Hematopoietic multipotent progenitor cell (in vitro differentiated cells): ENCODE data around the gene PRKCZ. TPM values are rescaled to one million over a fixed set of nuclear protein-coding genes. Genes with fewer than 3 reads are reported as not detected.
"Not testable (repeated sequence)": the region's sequence is repeated elsewhere in the genome, so short reads cannot be mapped to it uniquely, and the experiment has no call there.

ENCODE experiments used
- DNase-seq, 3 donors: peaks; one replicate each; pipeline ENCODE4 v3.0.0-alpha.2; 2011 to 2015; ENCODE audit warnings: low read depth in 2 of 3, low spot score in 2 of 3
- total RNA-seq: library from RNA; depleted of rRNA; stranded (reverse); fragments of >200 nt; gene quantifications from one replicate; pipeline ENCODE4 v1.2.3, GENCODE V29; 2012

The PRKCZ gene
- total RNA-seq, 1 donor: 24.8 TPM

DNA sequence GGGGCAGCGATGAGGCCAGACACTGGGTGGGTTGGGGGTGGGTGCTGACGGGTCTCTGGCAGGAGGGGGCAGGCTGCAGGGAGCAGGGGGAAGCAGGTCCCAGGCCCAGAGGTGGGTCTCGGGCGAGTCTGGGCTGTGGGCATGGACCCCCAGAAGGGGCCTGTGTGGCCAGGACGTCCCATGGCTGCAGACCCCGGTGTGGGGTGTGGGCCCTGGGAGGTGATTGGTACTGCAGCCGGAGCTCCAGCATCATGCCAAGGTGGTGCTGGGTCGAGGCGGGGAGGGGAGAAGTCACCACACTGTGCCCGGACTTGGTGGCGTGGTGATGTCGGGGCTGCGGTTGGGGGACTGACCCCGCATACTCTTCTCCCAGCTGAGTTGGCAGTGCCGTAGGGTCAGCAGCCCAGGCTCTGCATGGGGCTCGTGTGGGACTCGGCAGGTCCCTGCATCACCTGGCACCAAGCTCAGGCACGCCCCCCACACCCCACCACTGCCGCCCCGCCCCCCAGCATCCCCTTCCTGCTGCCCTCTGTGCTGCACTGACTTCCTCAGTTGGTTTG lies 31.2 kb downstream of the PRKCZ start:
- no peak for DNase-seq

DNA sequence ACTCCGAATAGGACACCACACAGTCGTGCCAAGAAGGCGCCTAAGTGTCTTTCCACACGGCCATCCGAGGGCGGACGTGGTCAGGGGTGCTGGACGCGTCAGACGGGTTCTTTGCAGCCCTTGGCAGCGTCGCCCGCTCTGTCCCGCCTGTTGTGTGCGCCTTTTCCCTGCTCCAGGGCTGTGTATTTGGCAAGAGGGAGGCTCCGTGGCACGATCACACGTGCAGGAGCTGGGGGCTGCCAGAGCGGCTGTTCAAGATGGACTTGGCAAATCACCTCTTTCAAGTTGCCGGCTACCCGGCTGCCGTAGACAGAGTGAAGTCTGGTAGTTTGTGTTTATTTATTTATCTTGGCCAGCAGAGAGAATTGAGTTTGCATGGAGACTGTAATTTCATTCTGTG lies 31.9 kb downstream of the PRKCZ start:
- no peak for DNase-seq

DNA sequence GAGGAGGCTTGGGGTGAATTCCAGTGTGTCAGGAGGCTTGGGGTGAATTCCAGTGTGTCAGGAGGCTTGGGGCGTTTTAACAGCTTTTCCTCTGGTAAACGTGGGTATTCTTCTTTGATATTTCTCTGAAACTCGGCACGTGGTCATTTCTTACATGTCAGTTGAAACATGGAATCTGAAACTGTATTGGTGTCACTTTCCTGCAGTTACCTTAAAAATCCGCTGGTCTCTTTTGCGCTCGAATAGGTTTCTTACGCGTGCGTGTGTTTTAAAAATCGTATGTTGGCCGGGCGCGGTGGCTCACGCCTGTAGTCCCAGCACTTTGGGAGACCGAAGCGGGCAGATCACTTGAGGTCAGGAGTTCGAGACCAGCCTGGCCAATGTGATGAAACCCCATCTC lies 33.5 kb downstream of the PRKCZ start:
- no peak for DNase-seq

DNA sequence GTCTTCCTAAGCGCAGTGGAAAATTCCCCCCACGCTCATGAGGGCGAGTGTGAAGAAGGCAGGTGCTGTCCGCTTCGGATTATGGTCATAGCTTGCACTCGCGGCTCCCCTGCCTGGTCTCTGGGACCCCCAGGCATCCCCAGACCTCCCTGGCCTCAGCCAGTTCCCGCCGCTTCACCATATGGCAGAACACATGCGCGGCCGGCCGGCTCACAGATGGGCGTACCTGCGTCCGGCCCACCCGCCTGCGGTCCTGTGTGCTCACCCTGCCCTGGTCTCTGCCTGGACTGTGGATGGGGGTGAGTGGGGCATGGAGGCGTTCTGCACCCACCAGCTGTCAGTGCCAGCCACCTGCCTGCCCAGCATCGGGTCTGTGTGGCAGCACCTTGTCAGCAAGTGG lies 34.1 kb downstream of the PRKCZ start:
- no peak for DNase-seq

DNA sequence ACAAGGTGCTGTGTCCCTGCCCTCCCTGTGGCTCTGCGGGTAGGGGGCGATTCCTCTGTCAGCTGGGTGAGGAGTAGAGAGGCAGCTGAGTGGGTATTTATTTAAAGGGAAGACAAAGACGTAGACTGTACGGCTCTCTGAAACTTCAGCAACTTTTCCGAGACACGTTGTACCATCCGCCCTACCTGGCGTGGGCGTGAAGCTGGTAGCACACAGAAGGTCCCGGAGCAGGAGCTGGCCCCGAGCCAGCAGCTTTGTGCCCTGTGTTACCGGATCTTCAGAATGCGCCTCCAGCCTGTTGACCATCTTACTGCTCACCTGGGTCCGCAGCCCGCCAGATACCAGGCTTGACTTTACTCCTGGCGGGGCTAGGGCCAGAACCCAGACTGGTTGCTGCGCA lies 34.9 kb downstream of the PRKCZ start:
- no peak for DNase-seq

DNA sequence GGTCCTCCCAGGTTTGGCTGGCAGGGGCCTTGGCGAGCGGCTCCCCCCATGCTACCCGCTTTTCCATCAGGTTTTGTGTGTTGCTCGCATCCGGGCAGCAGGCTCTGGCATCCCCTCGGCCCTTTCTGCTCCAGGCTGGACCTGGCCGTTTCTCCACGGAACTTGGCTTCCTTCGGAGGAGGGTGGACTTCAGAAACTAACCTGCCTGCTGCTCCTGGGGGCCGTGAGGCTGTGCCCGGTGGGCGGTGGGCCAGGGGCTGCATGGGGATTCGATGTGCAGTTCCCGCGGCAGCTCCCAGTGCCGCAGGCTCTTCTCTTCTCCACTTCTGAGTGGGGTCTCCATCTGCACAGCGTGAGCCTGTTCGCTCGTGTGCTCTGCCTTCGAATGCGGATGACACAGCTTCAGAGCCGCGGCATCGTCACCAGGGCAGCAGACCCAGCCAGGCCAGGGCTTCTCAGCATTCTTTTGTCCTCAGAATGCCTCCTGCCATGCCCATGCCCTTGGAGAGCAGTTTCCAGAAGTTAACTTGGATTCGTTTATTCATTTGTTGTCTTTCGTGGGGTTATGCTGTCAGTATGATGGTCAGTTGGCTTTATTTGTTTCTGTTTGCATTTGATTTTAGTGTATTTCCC lies 36.4 kb downstream of the PRKCZ start:
- no peak for DNase-seq

DNA sequence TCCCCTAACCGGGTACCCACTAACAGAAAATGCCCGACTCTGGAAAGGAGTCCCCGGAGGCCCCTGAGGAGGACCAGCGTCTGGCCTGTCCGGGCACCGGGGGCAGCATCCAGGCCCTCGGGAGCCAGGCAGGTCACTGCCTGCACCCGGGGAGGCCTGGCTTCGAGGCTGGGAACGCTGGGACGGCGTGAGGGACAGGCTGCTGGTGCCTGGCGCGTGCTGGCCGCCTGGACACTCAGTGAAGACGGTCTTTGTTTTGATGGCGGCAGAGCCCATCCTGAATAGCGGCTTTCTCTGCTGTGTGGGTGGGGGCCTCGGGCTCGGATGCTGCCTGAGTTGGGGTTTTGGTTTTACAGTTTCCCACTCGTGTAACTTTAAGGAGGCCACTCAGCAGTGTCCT lies 37.6 kb downstream of the PRKCZ start:
- no peak for DNase-seq

DNA sequence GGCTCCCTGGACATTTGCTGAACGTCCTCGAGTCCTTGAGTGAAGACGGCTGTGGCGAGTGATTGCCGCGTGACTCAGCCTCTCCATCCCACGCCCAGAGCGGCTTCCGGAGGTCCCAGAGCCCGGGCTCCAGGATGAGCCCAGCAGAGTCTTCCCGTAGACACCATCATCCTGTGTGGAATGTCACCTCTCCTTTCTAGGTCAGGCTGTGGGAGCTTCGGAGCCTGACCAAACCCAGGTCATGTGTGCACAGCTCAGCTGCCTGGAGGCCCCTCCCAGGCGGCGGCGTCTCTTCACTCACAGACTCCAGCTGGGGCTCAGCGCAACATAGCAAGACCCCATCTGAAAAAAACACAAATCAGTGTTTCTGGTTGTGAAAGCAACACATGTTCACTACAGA lies 38.2 kb downstream of the PRKCZ start:
- no peak for DNase-seq

DNA sequence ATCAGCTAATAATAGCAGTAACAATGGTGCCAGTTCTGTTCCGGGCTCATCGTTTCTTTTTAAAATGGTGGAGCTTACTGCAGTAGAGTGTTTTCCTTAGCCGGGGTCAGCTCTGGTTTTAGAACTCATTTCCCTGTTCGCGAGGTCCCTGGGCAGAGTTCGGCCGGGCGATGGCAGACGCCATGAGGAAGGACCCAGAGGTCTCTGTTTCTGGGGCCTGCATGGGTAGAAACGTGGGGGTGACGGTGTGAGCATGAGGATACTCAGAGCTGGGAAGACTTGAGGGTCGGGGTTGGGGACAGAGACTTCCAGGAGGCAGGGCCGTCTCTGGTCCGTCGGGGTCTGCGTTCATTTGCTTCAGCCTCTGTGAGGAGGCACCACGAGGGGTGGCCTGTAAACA lies 38.8 kb downstream of the PRKCZ start:
- no peak for DNase-seq

DNA sequence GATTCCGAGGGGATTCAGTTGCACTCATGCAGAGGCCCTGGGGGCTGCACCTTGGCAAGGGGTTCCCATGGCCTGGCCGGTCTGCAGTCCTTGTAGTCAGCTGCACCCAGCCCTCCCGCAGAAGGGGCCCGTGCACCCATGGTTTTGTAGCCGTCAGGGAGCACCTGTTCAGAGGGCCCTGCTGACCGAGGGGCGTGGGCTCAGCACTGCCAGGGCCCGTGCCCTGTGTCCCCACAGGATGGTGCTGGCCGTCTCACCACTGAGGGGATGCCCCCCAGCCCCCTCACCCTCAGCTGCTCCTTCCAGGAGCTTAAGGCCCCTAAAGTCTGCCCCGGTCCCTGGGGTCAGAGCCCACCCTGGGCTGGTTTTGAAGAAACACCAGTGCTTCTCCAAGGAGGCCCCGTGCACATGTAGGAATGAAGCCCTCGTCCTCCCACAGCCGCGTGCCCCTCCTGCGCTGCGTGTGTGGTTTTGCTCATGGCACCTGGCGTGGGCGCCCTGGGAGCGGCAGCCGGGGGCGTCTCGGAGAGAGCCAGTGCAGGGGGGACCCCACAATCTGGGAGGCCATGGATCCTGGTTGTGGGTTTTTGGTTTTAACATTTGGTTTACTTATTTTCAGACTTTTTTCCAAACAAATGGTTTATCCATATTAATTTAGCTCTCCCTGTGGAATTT lies 40.1 kb downstream of the PRKCZ start:
- no peak for DNase-seq

DNA sequence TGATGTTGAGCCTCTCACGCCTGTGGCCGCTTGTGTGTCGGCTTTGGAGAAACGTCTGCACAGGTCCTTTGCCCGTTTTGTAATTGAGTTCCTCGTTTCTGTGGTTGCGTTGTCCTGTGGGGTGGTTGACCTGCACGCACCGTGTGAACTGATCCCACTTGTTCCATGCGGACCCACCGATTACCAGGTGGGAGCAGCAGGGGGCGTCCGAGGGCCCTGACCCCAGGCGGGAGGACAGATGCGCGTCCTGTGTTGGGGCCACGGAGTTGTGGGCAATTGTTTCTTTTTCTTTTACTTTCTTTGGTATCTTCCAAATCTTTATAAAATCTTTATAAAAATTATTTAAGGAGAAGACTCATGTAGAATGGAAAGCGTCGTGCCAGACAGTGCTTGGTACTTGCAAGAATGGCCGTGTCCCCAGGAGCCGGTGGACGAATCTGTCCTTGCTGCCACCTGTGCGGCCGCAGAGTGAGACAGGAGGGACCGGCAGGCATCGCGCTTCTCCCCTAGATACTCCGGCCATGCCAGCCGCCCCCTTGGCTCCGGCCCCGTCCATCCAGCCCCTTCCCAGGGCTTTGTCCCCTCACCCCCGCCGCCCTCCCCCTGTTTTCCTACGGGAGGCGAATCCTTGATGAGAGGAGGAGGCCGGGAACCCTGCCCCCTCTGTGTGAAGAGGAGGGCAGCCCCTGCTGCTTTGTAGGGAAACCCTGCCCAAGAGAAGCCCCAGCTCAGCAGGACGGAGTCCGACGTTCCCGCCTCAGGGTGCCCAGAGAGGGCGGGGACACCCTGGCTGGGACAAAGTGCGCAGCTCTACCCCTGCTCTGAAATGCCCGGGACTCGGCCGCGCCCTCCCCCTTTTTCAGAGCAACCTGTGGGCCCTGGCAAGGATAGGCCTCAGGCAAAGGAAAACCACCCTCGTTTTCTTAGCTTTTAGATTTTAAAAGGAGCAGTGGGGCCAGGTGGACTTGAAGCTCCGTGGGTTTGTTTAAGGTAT lies 41.7 kb downstream of the PRKCZ start:
- DNase-seq: peak; percentile 10 to 48 (median 46)

DNA sequence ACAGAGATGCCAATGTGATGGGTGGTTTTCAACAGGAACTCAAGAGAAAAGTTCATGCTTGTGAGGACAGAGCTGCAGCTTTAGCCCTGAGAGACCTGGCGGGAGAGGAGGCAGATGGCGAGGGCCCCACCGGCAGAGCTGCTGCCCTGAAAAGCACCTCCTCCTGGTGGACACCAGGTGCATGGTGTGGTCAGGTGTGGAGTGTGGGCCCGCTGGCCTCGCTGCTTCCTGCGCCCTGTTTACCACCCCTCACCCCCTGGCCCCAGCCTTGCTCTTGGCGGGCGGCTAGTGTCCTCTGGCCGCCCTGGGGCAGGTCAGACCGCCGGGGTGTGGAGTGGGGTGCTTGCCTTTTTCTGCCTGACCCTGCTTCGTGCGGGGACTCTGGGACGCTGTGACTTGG lies 42.8 kb downstream of the PRKCZ start:
- DNase-seq: no peak

DNA sequence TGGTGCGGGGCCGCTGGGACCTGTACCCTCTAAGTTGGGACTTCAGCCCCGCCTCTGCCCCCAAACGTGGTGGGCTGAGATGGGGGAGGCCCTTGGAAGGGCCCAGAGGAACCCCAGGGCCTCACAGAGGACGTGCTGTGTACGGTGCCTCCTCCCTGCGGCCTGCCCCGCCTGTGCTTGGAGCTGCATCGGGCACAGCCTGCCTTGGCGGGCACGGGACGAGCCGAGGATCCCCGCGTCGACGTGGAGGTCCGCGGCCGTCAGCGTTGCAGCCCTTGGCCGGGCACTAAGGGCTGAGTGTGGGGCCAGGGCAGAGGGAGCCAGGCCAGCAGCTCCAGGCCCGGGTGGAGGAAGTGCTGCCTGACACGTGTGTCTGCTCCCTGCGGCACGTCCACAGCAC lies 43.4 kb downstream of the PRKCZ start:
- DNase-seq: no peak

DNA sequence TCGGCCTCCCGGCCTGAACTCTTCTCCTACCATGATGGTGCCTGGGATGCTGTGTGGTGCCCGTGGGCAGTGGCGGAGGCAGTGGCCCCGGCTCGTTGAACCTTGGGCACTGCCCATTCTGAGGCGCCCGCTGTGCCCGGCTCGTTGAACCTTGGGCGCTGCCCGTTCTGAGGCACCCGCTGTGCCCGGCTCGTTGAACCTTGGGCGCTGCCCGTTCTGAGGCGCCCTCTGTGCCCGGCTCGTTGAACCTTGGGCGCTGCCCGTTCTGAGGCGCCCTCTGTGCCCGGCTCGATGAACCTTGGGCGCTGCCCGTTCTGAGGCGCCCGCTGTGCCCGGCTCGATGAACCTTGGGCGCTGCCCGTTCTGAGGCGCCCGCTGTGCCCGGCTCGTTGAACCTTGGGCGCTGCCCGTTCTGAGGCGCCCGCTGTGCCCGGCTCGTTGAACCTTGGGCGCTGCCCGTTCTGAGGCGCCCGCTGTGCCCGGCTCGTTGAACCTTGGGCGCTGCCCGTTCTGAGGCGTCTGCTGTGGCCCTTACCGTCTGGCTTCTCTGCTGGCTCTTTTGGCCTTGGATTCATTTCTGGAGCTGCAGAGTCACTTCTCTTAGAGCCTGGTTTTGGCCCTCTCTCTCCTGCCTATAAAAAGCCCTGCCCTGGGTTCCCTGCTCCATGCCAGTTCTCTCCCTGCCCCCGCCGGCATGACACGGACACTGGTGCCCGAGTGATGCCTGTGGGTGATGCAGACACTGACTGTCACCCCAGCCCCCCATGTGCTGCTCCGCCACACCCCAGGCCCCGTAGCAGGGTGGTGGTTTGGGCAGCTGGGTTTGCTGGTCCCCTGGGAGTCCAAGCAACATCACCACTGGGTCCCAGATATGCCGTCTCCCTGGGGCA lies 44.3 kb downstream of the PRKCZ start:
- DNase-seq: not testable (repeated sequence)

DNA sequence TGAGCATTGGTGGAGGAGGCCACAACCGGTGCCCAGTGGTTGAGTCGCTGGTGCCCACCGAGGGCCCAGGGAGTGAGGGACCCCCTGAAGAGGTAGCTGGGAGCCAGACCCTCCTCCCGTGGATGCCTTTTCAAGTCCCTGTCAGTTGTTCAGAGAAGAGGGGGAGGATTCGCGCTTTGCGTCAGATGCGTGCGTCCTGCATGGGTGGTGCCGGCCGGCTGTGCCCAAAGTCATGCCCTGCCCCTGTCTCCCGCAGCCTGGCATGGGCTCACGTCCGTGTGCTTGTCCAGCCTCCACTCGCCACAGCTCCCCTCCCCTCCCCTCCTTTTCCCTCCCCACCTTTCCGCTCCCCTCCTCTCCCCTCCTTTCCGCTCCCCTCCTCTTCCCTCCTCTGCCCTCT lies 45.2 kb downstream of the PRKCZ start:
- no peak for DNase-seq

DNA sequence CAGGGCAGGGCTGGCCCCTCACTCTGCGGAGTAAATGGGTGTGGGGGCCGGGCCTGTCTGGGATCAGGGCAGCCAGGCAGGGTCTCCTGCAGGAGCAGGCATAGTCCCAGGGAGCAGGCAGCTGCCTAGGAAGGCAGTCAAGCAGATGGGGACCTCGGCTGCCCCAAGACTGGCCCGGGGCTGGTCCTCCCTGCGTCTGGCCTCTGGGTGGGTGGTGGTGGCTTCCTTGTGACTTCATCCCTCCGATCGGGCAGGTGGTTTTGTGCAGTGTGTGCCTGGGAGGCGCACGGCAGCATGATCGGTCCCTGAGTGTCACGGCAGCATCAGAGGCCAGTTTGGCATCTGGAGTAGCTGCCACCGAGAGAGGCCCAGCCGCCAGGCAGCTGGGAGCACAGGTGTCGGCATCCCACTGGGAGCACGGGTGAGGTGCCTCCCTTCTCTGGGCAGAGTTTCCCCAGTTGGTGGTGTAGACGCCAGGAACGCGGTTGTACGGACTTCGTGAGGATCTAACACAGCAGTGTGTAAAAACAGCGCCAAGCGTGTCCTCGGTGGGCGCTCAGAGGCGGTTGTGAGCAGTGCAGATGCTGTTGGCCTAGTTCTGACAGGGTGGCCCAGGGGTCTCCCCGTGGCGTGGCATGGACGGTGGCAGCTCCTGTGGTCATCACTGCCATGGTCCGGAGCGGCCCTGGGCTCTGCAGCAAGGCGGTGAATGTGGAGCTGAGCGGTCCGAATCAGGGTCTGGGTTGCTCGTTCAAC lies 45.9 kb downstream of the PRKCZ start:
- no peak for DNase-seq

DNA sequence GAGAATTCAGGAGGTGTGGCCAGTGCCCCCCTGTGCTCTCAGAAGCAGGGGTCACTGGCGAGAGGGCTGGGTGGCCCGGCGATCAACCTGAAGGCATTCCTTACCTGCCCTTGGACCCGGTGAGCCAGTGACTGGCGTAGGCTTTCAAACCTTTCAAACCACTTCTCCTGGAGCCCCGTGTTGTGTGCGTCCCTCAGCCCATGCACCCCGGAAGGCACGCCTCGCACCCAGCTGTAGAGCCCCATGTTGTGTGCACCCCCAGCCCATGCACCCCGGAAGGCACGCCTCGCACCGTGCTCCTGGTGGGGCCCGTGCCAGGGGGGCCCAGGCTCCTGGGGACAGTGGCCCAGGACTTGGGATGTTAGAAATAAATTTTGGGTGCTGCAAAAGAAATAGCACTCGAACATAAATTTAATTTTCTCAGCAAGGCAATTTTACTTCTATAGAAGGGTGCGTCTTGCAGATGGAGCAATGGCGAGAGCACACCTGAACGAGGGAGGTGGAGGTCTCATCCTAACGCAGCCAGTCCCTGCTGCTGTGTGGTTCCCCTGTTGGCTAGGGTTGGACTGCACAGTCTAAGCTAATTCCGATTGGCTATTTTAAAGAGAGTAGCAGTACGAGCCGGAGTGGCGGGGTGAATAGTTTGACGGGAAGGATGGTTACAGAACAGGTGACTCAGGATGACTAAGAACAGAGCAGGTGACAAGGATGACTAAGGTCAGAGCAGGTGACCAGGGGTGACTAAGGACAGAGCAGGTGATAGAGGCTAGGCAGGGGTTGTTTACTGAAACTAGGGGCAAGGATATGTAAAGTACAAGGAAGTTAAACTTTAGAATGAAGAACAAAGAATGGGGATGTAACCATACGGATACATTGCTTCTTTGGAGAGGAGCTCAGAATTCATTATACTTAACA lies 47.4 kb downstream of the PRKCZ start:
- no peak for DNase-seq

DNA sequence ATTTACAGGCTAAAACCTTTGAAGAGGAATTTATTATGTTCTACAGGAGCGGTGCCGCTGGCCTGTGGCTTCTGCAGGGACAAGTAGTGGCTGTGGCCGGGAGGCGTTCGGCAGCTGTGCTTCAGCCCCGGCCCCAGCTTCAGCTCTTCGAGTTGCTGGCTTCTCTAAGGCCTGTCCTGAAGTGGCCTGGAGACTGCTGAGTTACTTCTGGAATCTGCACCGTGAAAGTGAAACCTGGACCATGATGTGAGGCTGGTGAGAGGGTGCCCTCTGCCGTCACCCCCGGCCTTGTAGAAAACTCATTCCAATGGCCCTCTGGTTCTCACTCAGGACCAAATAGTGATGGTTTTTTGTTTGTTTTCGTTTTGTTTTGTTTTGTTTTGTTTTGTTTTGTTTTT lies 48.1 kb downstream of the PRKCZ start:
- no peak for DNase-seq
